ENCODE results near the gene LRRC58. TPM values are rescaled to one million over a fixed set of nuclear protein-coding genes. Genes with fewer than 3 reads are reported as not detected.

LRRC58 gene
- polyA plus RNA-seq, 4 donors, result 32.5 to 37.4 (median 36.6) TPM

DNA sequence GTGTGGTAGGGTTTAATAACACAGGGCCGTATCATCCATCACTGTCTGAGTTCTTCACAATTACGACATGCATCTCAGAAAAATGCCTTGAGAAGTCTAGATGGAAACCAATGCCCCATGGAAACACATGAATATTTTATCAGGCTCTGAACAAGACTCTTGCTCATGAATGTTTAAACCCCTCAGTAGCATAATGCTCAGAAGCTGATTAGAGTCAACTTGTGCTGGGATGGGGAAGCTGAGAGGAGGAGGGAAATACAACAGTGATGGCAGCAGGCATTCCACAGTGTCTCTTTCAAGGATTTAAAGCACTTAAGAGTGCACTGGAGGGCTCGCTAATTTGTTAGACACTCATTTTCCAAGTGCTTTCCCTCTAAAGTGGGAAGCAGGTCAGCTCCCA lies 67.9 kb downstream of the LRRC58 start:
- DNase-seq (ENCODE audit: low read depth in 4 of 4, low spot score in 3 of 4), result no peak

- DNase-seq (ENCODE audit: low read depth in 4 of 4, low spot score in 3 of 4), result no peak
These were observed 68.6 kb downstream of the LRRC58 start for GRCh38 chr3:120280566-120280965.

DNA sequence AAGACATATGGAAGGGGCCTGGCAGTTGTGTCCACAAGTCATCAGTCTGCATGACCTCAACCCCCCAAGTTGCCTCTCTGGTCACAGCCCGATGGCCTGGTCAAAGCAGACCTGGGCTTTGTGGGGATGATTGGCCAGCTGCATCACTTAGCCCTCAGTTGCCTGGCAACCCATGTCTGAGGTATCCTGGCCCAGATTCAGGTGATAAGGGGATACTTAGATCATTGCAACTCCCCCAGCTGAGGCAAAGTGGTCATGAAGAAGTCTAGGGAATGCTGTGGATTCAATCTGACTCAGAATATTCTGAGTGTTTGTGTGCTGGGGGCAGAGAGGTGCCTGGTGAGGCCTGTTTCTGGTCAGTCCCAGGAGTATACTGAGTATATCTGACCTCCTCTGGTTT lies 69.1 kb downstream of the LRRC58 start:
- no peak for DNase-seq (ENCODE audit: low read depth in 4 of 4, low spot score in 3 of 4)

GRCh38 chr3:120276767-120277166 lies 72.4 kb downstream of the LRRC58 start:
- no peak for DNase-seq (ENCODE audit: low read depth in 4 of 4, low spot score in 3 of 4)

GRCh38 chr3:120275618-120276017 lies 73.5 kb downstream of the LRRC58 start:
- DNase-seq (ENCODE audit: low read depth in 4 of 4, low spot score in 3 of 4), result no peak

GRCh38 chr3:120274739-120275167 lies 74.4 kb downstream of the LRRC58 start:
- no peak for DNase-seq (ENCODE audit: low read depth in 4 of 4, low spot score in 3 of 4)

Other genes with a start within 250 kb of the LRRC58 start
- 1 to 10 TPM; 1.6 to 3.3 (median 2.7) TPM for gene GPR156, start 64.1 kb downstream of the LRRC58 start, polyA plus RNA-seq (ENCODE audit: insufficient read length in 4 of 4)
- gene FSTL1, start 101.6 kb upstream of the LRRC58 start, polyA plus RNA-seq (ENCODE audit: insufficient read length in 4 of 4), result 1,000 to 10,000 TPM in 1 of 4 donors, 100 to 1,000 TPM in 3; 432 to 1,602 (median 601) TPM
- gene NDUFB4, start 247.0 kb upstream of the LRRC58 start, polyA plus RNA-seq (ENCODE audit: insufficient read length in 4 of 4), result 100 to 1,000 TPM; 136 to 218 (median 200) TPM